NT2/D1 (cell line): Measurements from ENCODE around the gene LRRC42.
"Not testable (repeated sequence)": the region's sequence is repeated elsewhere in the genome, so short reads cannot be mapped to it uniquely, and the experiment has no call there.

Experiments used
- DNase-seq: peaks from one replicate; pipeline ENCODE4 v3.0.0-alpha.2; 2011; ENCODE audit warnings: low read depth, low spot score
- H3K27me3 ChIP-seq: 2 replicates; pipeline ENCODE4 v1.6.0; 2011; ENCODE audit warnings: mild to moderate bottlenecking; ENCODE audit not compliant: insufficient read length, insufficient read depth
- H3K36me3 ChIP-seq: 2 replicates; pipeline ENCODE4 v1.6.1; 2011; ENCODE audit warnings: mild to moderate bottlenecking, low read length, mixed read lengths; ENCODE audit not compliant: insufficient read depth, insufficient read length
- H3K4me1 ChIP-seq: 2 replicates; pipeline ENCODE4 v1.5.1; 2011; ENCODE audit not compliant: insufficient read depth, insufficient read length
- H3K4me3 ChIP-seq: 2 replicates; pipeline ENCODE4 v1.5.1; 2011; ENCODE audit warnings: low read depth; ENCODE audit not compliant: insufficient read length
- H3K9ac ChIP-seq: 2 replicates; pipeline ENCODE4 v1.6.0; 2011; ENCODE audit warnings: low read depth; ENCODE audit not compliant: insufficient read length
- H3K9me3 ChIP-seq: 2 replicates; pipeline ENCODE4 v1.5.1; 2011; ENCODE audit warnings: mild to moderate bottlenecking, low read length; ENCODE audit not compliant: insufficient read depth
- SUZ12 ChIP-seq: IDR thresholded peaks from 2 replicates; pipeline ENCODE4 v1.6.1; 2011; ENCODE audit not compliant: insufficient read length, insufficient read depth; ENCODE audit errors: extremely low read depth
- YY1 ChIP-seq: IDR thresholded peaks from 2 replicates; pipeline ENCODE4 v1.6.1; 2011; ENCODE audit not compliant: insufficient read length, insufficient read depth
- ZNF274 ChIP-seq: IDR thresholded peaks from 2 replicates; pipeline ENCODE4 v1.6.1; 2011; ENCODE audit warnings: mild to moderate bottlenecking, low read depth, low read length

LRRC42 gene

DNA sequence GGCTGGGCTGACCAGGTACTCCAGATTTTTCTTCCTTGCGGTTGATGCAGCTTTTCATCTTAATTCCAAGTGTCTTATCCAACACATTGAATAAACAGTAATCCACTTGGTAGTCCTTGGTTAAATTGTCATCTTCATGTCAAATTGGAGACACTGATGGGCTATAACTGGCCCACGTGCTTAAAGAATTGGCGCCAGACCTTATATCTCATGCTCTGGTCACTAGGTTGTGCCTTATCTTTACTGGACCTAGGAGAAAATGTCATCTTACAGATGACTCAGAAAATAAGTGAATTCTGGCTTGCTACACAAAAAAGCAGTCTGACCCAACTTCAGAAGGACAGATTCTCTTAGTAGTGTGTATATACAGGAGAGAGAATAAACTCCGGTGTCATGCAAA, 16.2 kb downstream of the LRRC42 start:
- Histone ChIP-seq H3K4me3 (no peak overlapping the region), H3K9me3 (no peaks in the 10 kb centered on the region), H3K27me3 (no peaks in the 10 kb centered on the region), H3K36me3 (peaks cover 82% of the 10 kb centered on the region), H3K9ac (no peak overlapping the region), H3K4me1 (peaks cover 6% of the 10 kb centered on the region)
- TF ChIP-seq YY1, result no peak
- TF ChIP-seq ZNF274, result no peak
- TF ChIP-seq SUZ12, result no peak
- no peak for DNase-seq

DNA sequence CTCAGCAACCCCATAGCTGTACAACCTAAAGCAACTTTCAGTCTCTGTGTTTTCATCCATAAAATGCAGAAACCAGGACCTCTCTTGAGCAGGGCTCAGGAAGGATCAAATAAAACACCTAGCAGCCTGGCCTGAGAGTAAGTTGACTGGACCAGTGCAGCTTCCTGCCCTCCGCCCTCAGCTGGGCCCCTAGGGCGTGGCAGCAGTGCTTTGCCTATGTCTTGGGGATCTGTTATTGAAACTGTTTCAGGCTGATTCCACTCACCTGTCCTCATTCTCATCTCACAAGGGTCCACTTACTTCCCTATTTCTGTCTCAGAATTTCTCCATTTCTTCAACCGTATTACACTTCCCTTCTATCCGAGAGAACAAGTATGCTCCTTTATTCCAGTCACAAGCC, 17.3 kb downstream of the LRRC42 start:
- no peak overlapping the region for H3K4me3 ChIP-seq
- no peak overlapping the region for H3K9ac ChIP-seq
- peaks cover 6% of the 10 kb centered on the region for H3K4me1 ChIP-seq
- no peak for DNase-seq
- H3K9me3 ChIP-seq, result no peaks in the 10 kb centered on the region
- no peaks in the 10 kb centered on the region for H3K27me3 ChIP-seq
- H3K36me3 ChIP-seq, result peaks cover 86% of the 10 kb centered on the region
- no peak for TF ChIP-seq ZNF274
- no peak for TF ChIP-seq SUZ12
- TF ChIP-seq YY1, result no peak

DNA sequence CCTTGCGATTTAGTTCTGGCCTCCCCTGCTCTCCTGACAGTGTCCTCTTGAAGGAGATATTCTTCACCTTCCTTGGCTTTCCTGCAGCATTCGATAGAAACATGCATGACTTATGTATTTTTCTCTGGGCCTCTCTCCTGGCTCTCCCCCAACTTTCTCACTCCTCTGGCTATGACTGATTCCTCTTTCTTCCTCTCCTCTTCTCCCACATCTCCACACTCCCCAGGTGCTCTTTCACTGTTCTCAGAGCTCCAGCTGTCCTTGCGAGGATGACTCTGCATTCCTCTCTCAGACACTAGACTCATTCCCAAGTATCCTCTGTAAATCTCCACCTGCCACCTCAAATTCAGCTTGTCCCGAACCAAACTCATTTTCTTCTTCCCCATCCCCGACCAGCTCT, 18.0 kb downstream of the LRRC42 start:
- no peak for DNase-seq
- TF ChIP-seq SUZ12 (no peak), ZNF274 (no peak), YY1 (no peak)
- Histone ChIP-seq H3K9ac (no peak overlapping the region), H3K27me3 (no peaks in the 10 kb centered on the region), H3K4me3 (no peak overlapping the region), H3K36me3 (peaks cover 86% of the 10 kb centered on the region), H3K9me3 (no peaks in the 10 kb centered on the region), H3K4me1 (peaks cover 6% of the 10 kb centered on the region)

DNA sequence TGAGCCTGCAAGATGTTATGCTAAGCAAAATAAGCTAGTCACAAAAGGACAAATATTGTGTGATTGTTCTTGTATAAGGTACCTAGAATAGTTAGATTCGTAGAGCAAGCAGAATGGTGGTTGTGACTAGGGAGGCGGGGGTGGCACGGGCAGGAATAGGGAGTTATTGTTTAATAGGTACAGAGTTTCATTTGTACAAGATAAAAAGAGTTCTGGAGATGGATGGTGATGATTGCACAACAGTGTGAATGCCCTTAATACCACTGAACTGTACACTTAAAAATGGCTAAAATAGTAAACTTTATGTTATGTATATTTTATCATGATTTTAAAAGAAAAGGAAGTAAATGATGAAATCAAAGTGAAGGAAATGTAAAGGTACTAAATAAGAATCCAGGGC, 20.6 kb downstream of the LRRC42 start:
- Histone ChIP-seq H3K4me3 (no peak overlapping the region), H3K27me3 (no peaks in the 10 kb centered on the region), H3K9me3 (no peaks in the 10 kb centered on the region), H3K36me3 (peaks cover 78% of the 10 kb centered on the region), H3K4me1 (peaks cover 6% of the 10 kb centered on the region), H3K9ac (no peak overlapping the region)
- TF ChIP-seq ZNF274, result no peak
- no peak for TF ChIP-seq SUZ12
- TF ChIP-seq YY1, result no peak
- no peak for DNase-seq

GRCh38 chr1:53967409-53968124, 21.4 kb downstream of the LRRC42 start:
- TF ChIP-seq YY1, result no peak
- TF ChIP-seq ZNF274, result no peak
- TF ChIP-seq SUZ12, result no peak
- peaks cover 70% of the 10 kb centered on the region for H3K36me3 ChIP-seq
- no peak for DNase-seq

GRCh38 chr1:53968125-53968513, 22.0 kb downstream of the LRRC42 start:
- H3K4me1 ChIP-seq, result peaks cover 4% of the 10 kb centered on the region
- H3K4me3 ChIP-seq, result no peak overlapping the region
- H3K9me3 ChIP-seq, result no peaks in the 10 kb centered on the region
- TF ChIP-seq ZNF274, result no peak
- no peak overlapping the region for H3K9ac ChIP-seq
- H3K27me3 ChIP-seq, result no peaks in the 10 kb centered on the region
- DNase-seq, result no peak
- peaks cover 68% of the 10 kb centered on the region for H3K36me3 ChIP-seq

More at GRCh38 chr1:53967409-53968124, 21.4 kb downstream of the LRRC42 start:
- Histone ChIP-seq H3K4me1 (peaks cover 6% of the 10 kb centered on the region), H3K9me3 (no peaks in the 10 kb centered on the region), H3K27me3 (no peaks in the 10 kb centered on the region), H3K9ac (no peak overlapping the region), H3K4me3 (no peak overlapping the region)

DNA sequence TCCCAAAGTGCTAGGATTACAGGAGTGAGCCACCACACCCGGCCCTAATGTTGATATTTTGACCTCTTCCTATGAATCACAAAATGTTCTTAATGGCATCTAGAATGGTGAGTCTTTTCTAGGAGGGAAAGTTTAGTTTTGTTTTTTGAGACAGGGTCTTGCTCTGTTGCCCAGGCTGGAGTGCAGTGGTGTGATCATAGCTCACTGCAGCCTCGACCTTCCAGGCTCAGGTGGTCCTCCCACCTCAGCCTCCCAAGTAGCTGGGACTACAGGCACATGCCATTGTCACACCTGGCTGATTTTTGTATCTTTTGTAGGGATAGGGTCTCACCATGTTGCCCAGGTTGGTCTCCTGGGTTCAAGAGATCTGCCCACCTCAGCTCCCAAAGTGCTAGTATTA, 23.2 kb downstream of the LRRC42 start:
- DNase-seq, H3K9me3 ChIP-seq, H3K9ac ChIP-seq, H3K4me1 ChIP-seq, H3K4me3 ChIP-seq, H3K27me3 ChIP-seq: not testable (repeated sequence)
- H3K36me3 ChIP-seq, result peaks cover 58% of the 10 kb centered on the region

GRCh38 chr1:53971718-53972117, 25.6 kb downstream of the LRRC42 start:
- H3K4me1 ChIP-seq, result no peaks in the 10 kb centered on the region
- no peak for DNase-seq
- H3K9me3 ChIP-seq, result no peaks in the 10 kb centered on the region
- TF ChIP-seq YY1 (no peak), SUZ12 (no peak), ZNF274 (no peak)
- H3K4me3 ChIP-seq, result no peak overlapping the region
- H3K36me3 ChIP-seq, result peaks cover 43% of the 10 kb centered on the region
- H3K27me3 ChIP-seq, result no peaks in the 10 kb centered on the region
- H3K9ac ChIP-seq, result no peak overlapping the region
